HCT116 (cell line): ENCODE data around the gene NAT10. TPM values are rescaled to one million over a fixed set of nuclear protein-coding genes. Genes with fewer than 3 reads are reported as not detected.

Experiments used
- ATAC-seq: fragments of 200-7000 bp; cut with Tn5 transposase; 2 replicates; pipeline ENCODE4 v1.9.1; 2020; ENCODE audit warnings: mild to moderate bottlenecking, moderate library complexity
- BruUV-seq: library from RNA; stranded (reverse); fragments of 400-500 nt; replicated peaks from 2 replicates; lab custom pipeline; 2021; lab: Mats Ljungman, UMichigan
- CTCF ChIA-PET: fragments of 300-600 bp; sonication (Branson Sonifier 250); formaldehyde crosslinking; loops from one replicate; lab custom pipeline; 2021; ENCODE audit warnings: antibody characterized with exemption; lab: Charles Lee
- POLR2A ChIA-PET: fragments of 300-600, 350-600 bp; sonication (Branson Sonifier 250); formaldehyde crosslinking; loops from one replicate; lab custom pipeline; 2021; ENCODE audit warnings: antibody characterized with exemption; lab: Charles Lee
- RAD21 ChIA-PET, 2 experiments: fragments of 300-600 bp; sonication (Branson Sonifier 250); formaldehyde crosslinking; loops; one replicate each; lab custom pipeline; 2023; ENCODE audit warnings: low total read pairs in 2 of 2; ENCODE audit not compliant: uncharacterized antibody in 2 of 2, unreplicated experiment in 2 of 2, low non-redundant PET in 1 of 2; lab: Charles Lee
- DNase-seq: peaks from one replicate; pipeline ENCODE4 v3.0.0-alpha.2; 2010; ENCODE audit warnings: low read depth, low spot score
- H2AFZ ChIP-seq: fragments of 200-600 bp; shearing (Covaris generic), sonication (generic); 2 replicates; pipeline ENCODE4 v1.6.1; 2017; ENCODE audit warnings: low read depth, mixed run types, mixed read lengths, antibody characterized with exemption, low read length; ENCODE audit not compliant: poor library complexity, severe bottlenecking
- H3K27ac ChIP-seq: 2 replicates; pipeline ENCODE4 v1.5.1; 2012; ENCODE audit warnings: low read depth, low read length
- H3K27me3 ChIP-seq: fragments of 200-600 bp; sonication (generic); 2 replicates; pipeline ENCODE4 v1.6.1; 2016; ENCODE audit warnings: mixed run types, low read length, mixed read lengths; ENCODE audit not compliant: insufficient read depth
- H3K36me3 ChIP-seq, 2 experiments: fragments of 200-500 bp in 1 of 2; fragments of 200-600 bp in 1 of 2; sonication (Bioruptor generic) in 1 of 2; sonication (generic) in 1 of 2; 2 replicates each; pipeline versions ENCODE4 v1.5.1 to v1.6.1; 2014 to 2016; ENCODE audit warnings: low read length in 2 of 2, inconsistent platforms in 1 of 2, mixed read lengths in 1 of 2, mixed run types in 1 of 2; ENCODE audit not compliant: insufficient read depth in 2 of 2, control insufficient read depth in 1 of 2
- H3K4me1 ChIP-seq, 2 experiments: fragments of 200-600 bp in 1 of 2; sonication (generic) in 1 of 2; 2 replicates each; pipeline versions ENCODE4 v1.5.1 to v1.6.1; 2012 to 2017; ENCODE audit warnings: low read length in 2 of 2, inconsistent platforms in 1 of 2, mild to moderate bottlenecking in 1 of 2, mixed read lengths in 1 of 2, mixed run types in 1 of 2, moderate library complexity in 1 of 2; ENCODE audit not compliant: insufficient read depth in 2 of 2, control insufficient read depth in 1 of 2
- H3K4me2 ChIP-seq: fragments of 200-600 bp; sonication (generic); 2 replicates; pipeline ENCODE4 v1.6.1; 2017; ENCODE audit warnings: mixed run types, low read length, mixed read lengths
- H3K4me3 ChIP-seq, 2 experiments: fragments of 200-600 bp in 1 of 2; sonication (generic) in 1 of 2; replicated peaks in 1 of 2; 2 replicates each; pipeline ENCODE4 v1.5.1; 2011 to 2016; ENCODE audit warnings: low read length in 2 of 2, control low read depth in 1 of 2, low read depth in 1 of 2, mild to moderate bottlenecking in 1 of 2, mixed read lengths in 1 of 2, mixed run types in 1 of 2
- H3K79me2 ChIP-seq: fragments of 200-600 bp; sonication (generic); 2 replicates; pipeline ENCODE4 v1.6.1; 2017; ENCODE audit warnings: mild to moderate bottlenecking, mixed run types, low read length, moderate library complexity, mixed read lengths; ENCODE audit not compliant: insufficient read depth
- H3K9ac ChIP-seq: fragments of 200-600 bp; sonication (generic); 2 replicates; pipeline ENCODE4 v1.6.1; 2016; ENCODE audit warnings: low read length, mixed read lengths
- H3K9me2 ChIP-seq: fragments of 200-600 bp; sonication (generic), shearing (Covaris generic); 2 replicates; pipeline ENCODE4 v1.6.1; 2017; ENCODE audit warnings: mixed run types, mild to moderate bottlenecking, moderate library complexity; ENCODE audit not compliant: insufficient read depth
- H3K9me3 ChIP-seq, 2 experiments: fragments of 200-500 bp in 1 of 2; fragments of 200-600 bp in 1 of 2; sonication (Bioruptor generic) in 1 of 2; sonication (generic) in 1 of 2; 2 replicates each; pipeline ENCODE4 v1.6.1; 2014 to 2017; ENCODE audit warnings: low read length in 2 of 2, mixed read lengths in 2 of 2, inconsistent platforms in 1 of 2, low read depth in 1 of 2, mild to moderate bottlenecking in 1 of 2, mixed run types in 1 of 2, moderate library complexity in 1 of 2; ENCODE audit not compliant: control insufficient read depth in 1 of 2, insufficient read depth in 1 of 2
- H4K20me1 ChIP-seq: fragments of 200-600 bp; sonication (generic), shearing (Covaris generic); 2 replicates; pipeline ENCODE4 v1.6.1; 2017; ENCODE audit warnings: mixed run types, mild to moderate bottlenecking, moderate library complexity; ENCODE audit not compliant: insufficient read depth
- ATF3 ChIP-seq: IDR thresholded peaks from 2 replicates; pipeline ENCODE4 v1.6.1; 2012
- CBX3 ChIP-seq: IDR thresholded peaks from 2 replicates; pipeline ENCODE4 v1.6.1; 2012; ENCODE audit warnings: low read depth
- ELF1 ChIP-seq: IDR thresholded peaks from 2 replicates; pipeline ENCODE4 v1.6.1; 2012; ENCODE audit warnings: low read depth, borderline replicate concordance
- EZH2 ChIP-seq: fragments of 200-600 bp; sonication (generic); IDR thresholded peaks from 2 replicates; pipeline ENCODE4 v1.6.1; 2017; ENCODE audit warnings: antibody characterized with exemption, mixed run types
- MAX ChIP-seq: IDR thresholded peaks from 2 replicates; pipeline ENCODE4 v1.6.1; 2012
- POLR2A ChIP-seq: IDR thresholded peaks from 2 replicates; pipeline ENCODE4 v1.7.0; 2011; ENCODE audit warnings: borderline replicate concordance; ENCODE audit not compliant: insufficient read depth, insufficient read length; ENCODE audit errors: extremely low read depth
- REST ChIP-seq: IDR thresholded peaks from 2 replicates; pipeline ENCODE4 v1.6.1; 2012; ENCODE audit warnings: low read depth
- SIN3A ChIP-seq: IDR thresholded peaks from 2 replicates; pipeline ENCODE4 v1.6.1; 2012; ENCODE audit warnings: low read depth
- SP1 ChIP-seq: IDR thresholded peaks from 2 replicates; pipeline ENCODE4 v1.6.1; 2012; ENCODE audit warnings: low read depth
- YY1 ChIP-seq: IDR thresholded peaks from 2 replicates; pipeline ENCODE4 v1.6.1; 2011; ENCODE audit warnings: low read length, low read depth, moderate library complexity, mild to moderate bottlenecking; ENCODE audit not compliant: insufficient replicate concordance; ENCODE audit errors: extremely low read depth
- ZBTB33 ChIP-seq: IDR thresholded peaks from 2 replicates; pipeline ENCODE4 v1.6.1; 2011; ENCODE audit warnings: mild to moderate bottlenecking, low read length, moderate library complexity; ENCODE audit not compliant: insufficient replicate concordance; ENCODE audit errors: extremely low read depth
- intact Hi-C: fragments of 100-400 bp; cut with micrococcal nuclease; formaldehyde crosslinking; loops from 2 replicates; pipeline ENCODE4 v1.10.0; 2022
- total RNA-seq: library from RNA; stranded (reverse); gene quantifications from one replicate; pipeline ENCODE4 v1.2.1, GENCODE V29; 2021; ENCODE audit not compliant: unreplicated experiment

Gene NAT10
- total RNA-seq, 1 experiment from 2014 or later = 101 TPM

GRCh38 chr11:34189191-34189590, 83.8 kb downstream of the NAT10 start:
- ATAC-seq (no peak), DNase-seq (no peak)
- no peaks in the 10 kb centered on the region for H3K36me3 ChIP-seq
- intact Hi-C loops = no loop called here
- H3K27ac ChIP-seq = no peak overlapping the region
- no peaks in the 10 kb centered on the region for H3K27me3 ChIP-seq
- no peak overlapping the region for H3K4me3 ChIP-seq
- RAD21 ChIA-PET = no interaction called here
- H3K4me2 ChIP-seq = no peak overlapping the region
- POLR2A ChIA-PET = no interaction called here
- no peak overlapping the region for H2AFZ ChIP-seq
- TF ChIP-seq POLR2A = no peak
- no peak for TF ChIP-seq SP1
- TF ChIP-seq ATF3 = no peak
- no peak for TF ChIP-seq MAX
- TF ChIP-seq EZH2 = no peak
- no peak for TF ChIP-seq YY1
- TF ChIP-seq ELF1 = no peak
- no peak for TF ChIP-seq REST
- TF ChIP-seq CBX3 = no peak
- no peak for TF ChIP-seq SIN3A
- no peak for TF ChIP-seq ZBTB33
- TF ChIP-seq, all 23 proteins: peak for 0
- no peak overlapping the region for H3K9ac ChIP-seq
- H4K20me1 ChIP-seq = no peaks in the 10 kb centered on the region
- H3K9me3 ChIP-seq = no peaks in the 10 kb centered on the region
- CTCF ChIA-PET = no interaction called here
- H3K4me1 ChIP-seq = peaks cover 17 to 28% of the 10 kb centered on the region in 2 experiments
- no peaks in the 10 kb centered on the region for H3K79me2 ChIP-seq
- no peaks in the 10 kb centered on the region for H3K9me2 ChIP-seq
- no TSS peak for BruUV-seq
